ENCODE results near the gene FBLN2. TPM values are rescaled to one million over a fixed set of nuclear protein-coding genes. Genes with fewer than 3 reads are reported as not detected.

FBLN2 gene
- total RNA-seq, 2 donors from 2014 or later = 12.8 to 318 TPM

DNA sequence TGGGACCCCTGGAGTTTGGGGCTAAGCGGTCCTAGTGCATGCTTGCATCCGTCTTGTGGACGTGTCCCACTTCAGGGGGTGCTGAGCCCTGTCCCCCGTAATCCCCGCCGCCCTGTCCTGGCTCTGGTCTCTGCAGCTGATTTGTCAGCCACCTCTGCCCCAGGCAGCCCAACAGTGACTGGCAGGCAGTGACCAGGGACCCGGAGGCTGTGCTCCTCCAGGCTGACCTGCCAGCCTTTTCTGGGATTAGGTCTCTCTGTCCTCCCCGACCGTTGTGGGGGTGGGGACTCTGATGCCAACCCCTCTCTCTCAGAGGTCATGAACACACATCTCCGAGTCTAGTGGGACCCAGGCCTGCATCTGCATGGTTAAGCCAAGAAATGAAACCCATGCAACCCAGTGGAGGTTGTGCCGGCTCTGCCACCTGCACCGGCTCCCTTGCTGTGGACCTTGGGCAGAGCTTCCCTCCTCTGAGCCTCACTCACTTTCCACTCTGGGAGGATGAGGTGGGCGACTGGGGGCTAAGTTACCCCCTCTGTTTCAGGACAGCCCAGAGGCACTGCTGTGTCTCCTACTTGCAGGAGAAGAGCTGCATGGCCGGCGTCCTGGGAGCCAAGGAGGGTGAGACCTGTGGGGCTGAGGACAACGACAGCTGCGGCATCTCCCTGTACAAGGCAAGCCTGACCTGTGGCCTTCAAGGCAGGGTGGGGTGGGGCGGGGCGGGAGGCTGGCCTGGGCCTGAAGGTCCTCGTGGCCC is 60.2 kb downstream of the FBLN2 start:
- intact Hi-C loops (cut with DNase I) = no loop called here
- Histone ChIP-seq H3K4me3 (no peak overlapping the region), H3K27ac (no peak overlapping the region), H3K4me1 (replicated peaks) (no peaks in the 10 kb centered on the region), H3K9me3 (no peaks in the 10 kb centered on the region), H3K36me3 (no peaks in the 10 kb centered on the region), H3K27me3 (replicated peaks; ENCODE audit: insufficient read depth) (no peaks in the 10 kb centered on the region)
- WGBS = 92% methylated on average over 18 of the region's 20 CpGs
- TF ChIP-seq POLR2A (IDR thresholded peaks at IDR 0.05) (no peak), POLR2AphosphoS5 (IDR thresholded peaks at IDR 0.05) (no peak)
- TF ChIP-seq, protein P1, sequence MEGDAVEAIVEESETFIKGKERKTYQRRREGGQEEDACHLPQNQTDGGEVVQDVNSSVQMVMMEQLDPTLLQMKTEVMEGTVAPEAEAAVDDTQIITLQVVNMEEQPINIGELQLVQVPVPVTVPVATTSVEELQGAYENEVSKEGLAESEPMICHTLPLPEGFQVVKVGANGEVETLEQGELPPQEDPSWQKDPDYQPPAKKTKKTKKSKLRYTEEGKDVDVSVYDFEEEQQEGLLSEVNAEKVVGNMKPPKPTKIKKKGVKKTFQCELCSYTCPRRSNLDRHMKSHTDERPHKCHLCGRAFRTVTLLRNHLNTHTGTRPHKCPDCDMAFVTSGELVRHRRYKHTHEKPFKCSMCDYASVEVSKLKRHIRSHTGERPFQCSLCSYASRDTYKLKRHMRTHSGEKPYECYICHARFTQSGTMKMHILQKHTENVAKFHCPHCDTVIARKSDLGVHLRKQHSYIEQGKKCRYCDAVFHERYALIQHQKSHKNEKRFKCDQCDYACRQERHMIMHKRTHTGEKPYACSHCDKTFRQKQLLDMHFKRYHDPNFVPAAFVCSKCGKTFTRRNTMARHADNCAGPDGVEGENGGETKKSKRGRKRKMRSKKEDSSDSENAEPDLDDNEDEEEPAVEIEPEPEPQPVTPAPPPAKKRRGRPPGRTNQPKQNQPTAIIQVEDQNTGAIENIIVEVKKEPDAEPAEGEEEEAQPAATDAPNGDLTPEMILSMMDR (IDR thresholded peaks at IDR 0.05) = no peak
- no peak for DNase-seq (ENCODE audit: low spot score)

DNA sequence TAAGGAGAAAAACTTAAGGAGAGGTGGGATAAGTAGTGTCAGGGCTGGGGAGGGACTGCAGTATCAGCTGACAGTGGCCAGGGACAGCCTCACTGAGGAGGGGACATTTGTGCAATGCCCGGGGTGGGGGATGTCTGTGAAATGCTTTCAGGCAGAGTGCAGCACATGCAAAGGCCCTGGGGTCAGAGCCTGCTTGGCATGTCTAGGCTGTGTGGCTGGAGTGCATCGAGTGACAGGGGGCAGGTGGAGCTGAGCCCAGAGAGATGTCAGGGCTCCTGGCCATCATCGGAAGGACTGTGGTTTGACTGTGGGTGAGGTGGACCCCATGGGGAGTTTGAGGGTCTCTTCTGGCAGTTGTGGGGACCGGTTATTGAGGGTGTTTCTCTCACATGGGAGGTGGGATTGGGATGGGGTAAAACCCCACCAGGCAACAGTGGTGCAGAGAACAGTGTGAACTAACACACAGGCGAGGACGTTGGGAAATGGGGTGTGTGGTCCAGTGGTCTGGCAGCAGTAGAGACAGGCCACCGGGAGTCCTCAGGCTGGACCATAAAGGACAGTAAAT is 61.2 kb downstream of the FBLN2 start:
- H3K4me1 ChIP-seq (replicated peaks) = no peaks in the 10 kb centered on the region
- TF ChIP-seq, protein P1 (IDR thresholded peaks at IDR 0.05) = no peak
- TF ChIP-seq POLR2AphosphoS5 (IDR thresholded peaks at IDR 0.05) (no peak), POLR2A (IDR thresholded peaks at IDR 0.05) (no peak)
- 93% methylated on average over 7 of the region's 7 CpGs for WGBS
- no peaks in the 10 kb centered on the region for H3K9me3 ChIP-seq
- intact Hi-C loops (cut with DNase I) = no loop called here
- H3K4me3 ChIP-seq = no peak overlapping the region
- H3K36me3 ChIP-seq = no peaks in the 10 kb centered on the region
- no peak for DNase-seq (ENCODE audit: low spot score)
- no peaks in the 10 kb centered on the region for H3K27me3 ChIP-seq (replicated peaks; ENCODE audit: insufficient read depth)
- H3K27ac ChIP-seq = no peak overlapping the region

DNA sequence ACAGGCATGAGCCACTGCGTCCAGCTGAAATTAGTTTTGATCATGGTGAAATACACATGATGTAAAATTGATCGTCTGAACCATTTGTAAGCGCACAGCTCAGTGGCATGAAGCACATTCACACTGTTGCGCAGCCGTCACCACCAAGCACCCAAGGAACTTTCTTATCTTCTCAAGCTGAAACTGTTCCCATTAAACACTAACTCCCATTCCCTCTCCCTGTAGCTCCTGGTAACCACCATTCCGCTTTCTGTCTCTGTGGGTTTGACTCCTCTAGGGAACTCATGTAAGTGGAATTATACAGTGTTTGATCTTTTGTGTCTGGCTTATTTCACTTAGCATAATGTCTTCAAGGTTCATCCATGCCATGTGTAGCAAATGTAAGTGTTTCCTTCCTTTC is 62.3 kb downstream of the FBLN2 start:
- intact Hi-C loops (cut with DNase I) = no loop called here
- Histone ChIP-seq H3K4me1 (replicated peaks) (no peaks in the 10 kb centered on the region), H3K4me3 (no peak overlapping the region), H3K9me3 (no peaks in the 10 kb centered on the region), H3K36me3 (no peaks in the 10 kb centered on the region), H3K27me3 (replicated peaks; ENCODE audit: insufficient read depth) (no peaks in the 10 kb centered on the region), H3K27ac (no peak overlapping the region)
- 96% methylated on average over 6 of the region's 6 CpGs for WGBS
- DNase-seq (ENCODE audit: low spot score) = no peak
- TF ChIP-seq, protein P1 (IDR thresholded peaks at IDR 0.05) = no peak
- TF ChIP-seq POLR2A (IDR thresholded peaks at IDR 0.05) (no peak), POLR2AphosphoS5 (IDR thresholded peaks at IDR 0.05) (no peak)

DNA sequence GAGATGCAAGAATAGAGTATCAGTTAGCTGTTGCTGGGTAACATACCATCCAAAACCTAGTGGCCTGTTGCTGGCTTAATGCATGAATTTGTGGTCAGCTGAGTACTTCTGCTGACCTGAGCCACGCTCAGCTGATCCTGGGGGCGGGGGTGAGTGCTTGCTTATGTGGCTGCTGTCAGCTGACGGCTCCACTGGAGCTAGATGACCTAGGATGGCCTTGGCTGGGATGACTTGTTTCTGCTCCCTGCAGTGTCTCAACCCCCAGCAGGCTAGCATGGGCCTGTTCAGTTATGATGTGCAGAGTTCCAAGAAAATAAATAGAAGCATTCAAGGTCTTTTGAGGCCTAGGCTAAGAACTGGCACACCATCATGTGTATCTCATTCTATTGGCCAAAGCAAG is 63.9 kb downstream of the FBLN2 start:
- WGBS = 94% methylated on average over 3 of the region's 3 CpGs
- no peak overlapping the region for H3K4me3 ChIP-seq
- no peaks in the 10 kb centered on the region for H3K27me3 ChIP-seq (replicated peaks; ENCODE audit: insufficient read depth)
- H3K9me3 ChIP-seq = no peaks in the 10 kb centered on the region
- TF ChIP-seq POLR2A (IDR thresholded peaks at IDR 0.05) = no peak
- TF ChIP-seq POLR2AphosphoS5 (IDR thresholded peaks at IDR 0.05) = no peak
- TF ChIP-seq, protein P1 (IDR thresholded peaks at IDR 0.05) = no peak
- no peaks in the 10 kb centered on the region for H3K4me1 ChIP-seq (replicated peaks)
- intact Hi-C loops (cut with DNase I) = no loop called here
- DNase-seq (ENCODE audit: low spot score) = no peak
- H3K36me3 ChIP-seq = no peaks in the 10 kb centered on the region
- H3K27ac ChIP-seq = no peak overlapping the region
